ENCODE measurements around the gene CELF4. TPM values are rescaled to one million over a fixed set of nuclear protein-coding genes. Genes with fewer than 3 reads are reported as not detected.

The CELF4 gene
- total RNA-seq (2012; rRNA removed) (not detected in 2 replicates), polyA plus RNA-seq (2012; rRNA removed) (not detected in 2 replicates), Bru-seq, nascent RNA (percentile 2 among the genes with signal in this experiment), BruChase-seq, experiment 1, labeled RNA remaining after a 6-hour chase (percentile 2 among the genes with signal in this experiment), BruChase-seq, experiment 2, labeled RNA remaining after a 2-hour chase (percentile 4 among the genes with signal in this experiment)
- polyA plus RNA-seq (2012; cell fraction: cytosol; rRNA removed), result not detected in 2 replicates
- polyA plus RNA-seq (2012; cell fraction: nucleus; rRNA removed; ENCODE audit: low replicate concordance), result not detected in 2 replicates
- long read RNA-seq, partial matches to known transcripts, result 0 of 1 reads
- long read RNA-seq, other reads (novel, unspliced or antisense), result 1 of 1 reads

DNA sequence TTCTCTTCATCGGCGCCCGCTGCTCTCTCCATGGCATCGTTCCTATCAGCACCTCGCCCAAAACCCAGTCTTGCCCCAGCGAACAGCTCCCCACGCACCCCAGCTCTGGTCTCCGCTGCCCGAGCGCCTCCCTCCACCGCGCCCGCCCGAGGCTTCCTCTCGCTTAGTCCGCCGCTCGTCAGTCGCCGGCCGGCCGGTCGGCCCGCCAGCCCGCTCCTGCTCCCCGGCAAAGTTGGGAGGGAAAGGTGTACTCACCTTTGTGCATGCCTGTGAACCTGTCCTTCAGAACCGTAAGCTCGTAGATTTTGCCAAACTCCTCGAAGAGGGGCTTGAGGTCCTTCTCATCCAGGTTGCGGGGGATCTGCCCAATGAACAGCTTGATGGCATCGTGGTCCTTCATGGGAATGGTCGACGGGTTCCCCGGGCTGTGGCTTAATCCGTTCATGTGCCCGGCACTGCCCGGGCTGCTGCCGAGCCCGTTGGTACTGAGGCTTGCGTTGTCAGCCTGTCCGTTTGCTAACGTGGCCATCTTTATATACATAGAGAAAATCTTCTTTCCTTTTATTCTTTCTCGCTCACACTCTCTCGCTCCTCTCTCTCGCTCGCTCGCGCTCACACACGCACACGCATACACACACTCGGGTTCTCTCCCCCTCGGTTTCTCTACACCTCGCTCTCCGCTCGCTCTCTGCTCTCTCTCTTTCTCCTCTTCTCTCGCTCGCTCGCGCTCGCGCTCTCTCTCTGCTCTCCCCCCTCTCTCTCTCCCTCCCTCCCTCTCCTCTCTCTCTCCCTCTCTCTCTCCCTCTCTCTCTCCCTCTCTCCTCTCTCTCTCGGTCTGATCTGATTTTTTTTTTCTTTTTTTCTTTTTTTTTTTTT, at the start of gene CELF4:
TSS of gene CELF4 (minus strand) at position 698 of the 876 bp plus-strand sequence.
- Histone ChIP-seq H3K9ac (ENCODE audit: low read depth, low read length) (no peak within 1 kb of the TSS), H2BK20ac (ENCODE audit: low read depth, low read length) (no peak within 1 kb of the TSS), H2BK120ac (ENCODE audit: low read depth, low read length) (no peak within 1 kb of the TSS), H2BK15ac (ENCODE audit: low read depth, low read length) (no peak within 1 kb of the TSS), H4K5ac (ENCODE audit: low read depth, low read length) (no peak within 1 kb of the TSS), H3K23ac (ENCODE audit: low read depth, low read length) (no peak within 1 kb of the TSS), H3K27ac (ENCODE audit: insufficient read depth, low read length) (no peak within 1 kb of the TSS), H2AK9ac (replicated peaks; ENCODE audit: low read depth, low read length, poor library complexity) (no peak within 1 kb of the TSS), H3K79me1 (ENCODE audit: low read depth in 1 of 2, low read length in 2 of 2) (no peaks in the 10 kb centered on the region), H3K36me3 (ENCODE audit: control insufficient read depth, insufficient read depth, low read length) (no peaks in the 10 kb centered on the region), H3K14ac (replicated peaks; ENCODE audit: low read depth, low read length) (no peak within 1 kb of the TSS), H3K9me1 (ENCODE audit: insufficient read depth, low read length) (no peaks in the 10 kb centered on the region), H3K4me2 (ENCODE audit: low read depth, low read length) (peak within 1 kb of the TSS; percentile 79), H3K18ac (ENCODE audit: low read depth, low read length) (no peak within 1 kb of the TSS), H3K27me3 (ENCODE audit: control insufficient read depth, insufficient read depth, low read length) (peaks cover 46% of the 10 kb centered on the region), H3K4ac (ENCODE audit: low read depth, low read length) (no peak within 1 kb of the TSS), H2AK5ac (ENCODE audit: low read depth, low read length) (no peak within 1 kb of the TSS), H3K4me3 (ENCODE audit: insufficient read depth, low read depth, low read length) (peak within 1 kb of the TSS; percentile 24), H3K9me3 (ENCODE audit: control insufficient read depth, insufficient read depth, low read length) (no peaks in the 10 kb centered on the region), H2AFZ (replicated peaks; ENCODE audit: low read length, poor library complexity) (peak within 1 kb of the TSS; percentile 80), H4K91ac (ENCODE audit: insufficient read depth, low read depth, low read length) (no peak within 1 kb of the TSS), H3K4me1 (ENCODE audit: control insufficient read depth, insufficient read depth, low read length) (peaks cover 1% of the 10 kb centered on the region; the same call in 1 of the 2 replicates), H4K20me1 (ENCODE audit: insufficient read depth, low read length) (no peaks in the 10 kb centered on the region), H4K8ac (ENCODE audit: low read depth in 2 of 2, low read length in 2 of 2) (no peak within 1 kb of the TSS), H2BK5ac (ENCODE audit: low read depth, low read length, poor library complexity, severe bottlenecking) (no peak within 1 kb of the TSS), H3K56ac (ENCODE audit: extremely low read depth, insufficient read depth, low read length) (no peak within 1 kb of the TSS)
- no peak for TF ChIP-seq RFX5 (IDR thresholded peaks at IDR 0.05; ENCODE audit: low read depth, low read length)
- no peak for TF ChIP-seq RAD21 (IDR thresholded peaks at IDR 0.05; ENCODE audit: low read length)
- no peak for TF ChIP-seq RCOR1 (IDR thresholded peaks at IDR 0.05; ENCODE audit: insufficient replicate concordance, low read length)
- no peak for TF ChIP-seq MAFK (IDR thresholded peaks at IDR 0.05; ENCODE audit: low read depth, low read length)
- no peak for TF ChIP-seq CHD1 (IDR thresholded peaks at IDR 0.05; ENCODE audit: low read depth, low read length)
- TF ChIP-seq SMC3 (IDR thresholded peaks at IDR 0.05; ENCODE audit: low read depth, low read length), result no peak
- TF ChIP-seq FOS (IDR thresholded peaks at IDR 0.05; ENCODE audit: low read depth, low read length), result no peak
- no peak for TF ChIP-seq BHLHE40 (IDR thresholded peaks at IDR 0.05; ENCODE audit: low read depth, low read length)
- TF ChIP-seq, protein P1, sequence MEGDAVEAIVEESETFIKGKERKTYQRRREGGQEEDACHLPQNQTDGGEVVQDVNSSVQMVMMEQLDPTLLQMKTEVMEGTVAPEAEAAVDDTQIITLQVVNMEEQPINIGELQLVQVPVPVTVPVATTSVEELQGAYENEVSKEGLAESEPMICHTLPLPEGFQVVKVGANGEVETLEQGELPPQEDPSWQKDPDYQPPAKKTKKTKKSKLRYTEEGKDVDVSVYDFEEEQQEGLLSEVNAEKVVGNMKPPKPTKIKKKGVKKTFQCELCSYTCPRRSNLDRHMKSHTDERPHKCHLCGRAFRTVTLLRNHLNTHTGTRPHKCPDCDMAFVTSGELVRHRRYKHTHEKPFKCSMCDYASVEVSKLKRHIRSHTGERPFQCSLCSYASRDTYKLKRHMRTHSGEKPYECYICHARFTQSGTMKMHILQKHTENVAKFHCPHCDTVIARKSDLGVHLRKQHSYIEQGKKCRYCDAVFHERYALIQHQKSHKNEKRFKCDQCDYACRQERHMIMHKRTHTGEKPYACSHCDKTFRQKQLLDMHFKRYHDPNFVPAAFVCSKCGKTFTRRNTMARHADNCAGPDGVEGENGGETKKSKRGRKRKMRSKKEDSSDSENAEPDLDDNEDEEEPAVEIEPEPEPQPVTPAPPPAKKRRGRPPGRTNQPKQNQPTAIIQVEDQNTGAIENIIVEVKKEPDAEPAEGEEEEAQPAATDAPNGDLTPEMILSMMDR (conservative IDR thresholded peaks at IDR 0.05; ENCODE audit: low read depth, low read length), result no peak
- TF ChIP-seq MAZ (IDR thresholded peaks at IDR 0.05; ENCODE audit: borderline replicate concordance, low read depth, low read length), result no peak
- TF ChIP-seq POLR2A (IDR thresholded peaks at IDR 0.05; ENCODE audit: low read depth, low read length), result no peak
- TF ChIP-seq MXI1 (IDR thresholded peaks at IDR 0.05; ENCODE audit: borderline replicate concordance, low read depth, low read length), result no peak
- TF ChIP-seq, protein P2, sequence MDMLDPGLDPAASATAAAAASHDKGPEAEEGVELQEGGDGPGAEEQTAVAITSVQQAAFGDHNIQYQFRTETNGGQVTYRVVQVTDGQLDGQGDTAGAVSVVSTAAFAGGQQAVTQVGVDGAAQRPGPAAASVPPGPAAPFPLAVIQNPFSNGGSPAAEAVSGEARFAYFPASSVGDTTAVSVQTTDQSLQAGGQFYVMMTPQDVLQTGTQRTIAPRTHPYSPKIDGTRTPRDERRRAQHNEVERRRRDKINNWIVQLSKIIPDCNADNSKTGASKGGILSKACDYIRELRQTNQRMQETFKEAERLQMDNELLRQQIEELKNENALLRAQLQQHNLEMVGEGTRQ (IDR thresholded peaks at IDR 0.05; ENCODE audit: low read depth, low read length), result no peak
- TF ChIP-seq CEBPB (IDR thresholded peaks at IDR 0.05; ENCODE audit: low read depth, low read length), result no peak
- TF ChIP-seq NFE2L2 (IDR thresholded peaks at IDR 0.05; ENCODE audit: low read depth, low read length), result no peak
- 3% methylated on average over 46 of the region's 62 CpGs; no CpG with 5 or more reads in 1 of the 2 experiments for WGBS, 2 experiments (ENCODE audit: extremely low coverage in 2 of 2, insufficient read length in 1 of 2)
- DNase-seq, result no peak
- no TSS peak for BruUV-seq (replicated peaks)
- peak; percentile 24 for ATAC-seq (ENCODE audit: low read depth)
- in situ Hi-C loops (cut with MboI; ENCODE audit: low sequenced_read_pairs) (no loop called here), dilution Hi-C loops (cut with HindIII; ENCODE audit: low sequenced_read_pairs, unreplicated experiment) (no loop called here), intact Hi-C loops (cut with micrococcal nuclease) (no loop called here)
- POLR2A ChIA-PET (ENCODE audit: unreplicated experiment), result no interaction called here
- CTCF ChIA-PET, result no interaction called here
